Activated T-helper 17 cell treated with anti-CD3 and anti-CD28 coated beads, Interleukin-2, amount 50 U/mL, for 72 hours (primary cell): Measurements from ENCODE around the gene USP36. TPM values are rescaled to one million over a fixed set of nuclear protein-coding genes. Genes with fewer than 3 reads are reported as not detected.
"Not testable (repeated sequence)": the region's sequence is repeated elsewhere in the genome, so short reads cannot be mapped to it uniquely, and the experiment has no call there.

Source experiments
- ATAC-seq: fragments of 150-1000 bp; cut with Tn5 transposase; replicated peaks from 2 replicates; pipeline ENCODE4 v1.10.0; 2021; ENCODE audit warnings: mild to moderate bottlenecking, moderate library complexity
- H3K27ac Mint-ChIP-seq: one replicate; pipeline ENCODE4 v1.8.0; 2022; ENCODE audit warnings: mixed read lengths
- H3K27me3 Mint-ChIP-seq: one replicate; pipeline ENCODE4 v1.8.0; 2022; ENCODE audit warnings: mixed read lengths
- H3K36me3 Mint-ChIP-seq: one replicate; pipeline ENCODE4 v1.8.0; 2022; ENCODE audit warnings: low read depth, mild to moderate bottlenecking, mixed read lengths
- H3K4me1 Mint-ChIP-seq: one replicate; pipeline ENCODE4 v1.8.0; 2022; ENCODE audit warnings: mixed read lengths
- H3K4me3 Mint-ChIP-seq: one replicate; pipeline ENCODE4 v1.8.0; 2022; ENCODE audit warnings: mild to moderate bottlenecking, mixed read lengths
- H3K9me3 Mint-ChIP-seq: one replicate; pipeline ENCODE4 v1.8.0; 2022; ENCODE audit warnings: mixed read lengths
- total RNA-seq, 2 donors: library from RNA; stranded (reverse); gene quantifications; one replicate each; pipeline ENCODE4 v1.2.3, GENCODE V29; 2022

The USP36 gene
- total RNA-seq, 2 donors from 2014 or later, result 95.3 to 139 TPM

DNA sequence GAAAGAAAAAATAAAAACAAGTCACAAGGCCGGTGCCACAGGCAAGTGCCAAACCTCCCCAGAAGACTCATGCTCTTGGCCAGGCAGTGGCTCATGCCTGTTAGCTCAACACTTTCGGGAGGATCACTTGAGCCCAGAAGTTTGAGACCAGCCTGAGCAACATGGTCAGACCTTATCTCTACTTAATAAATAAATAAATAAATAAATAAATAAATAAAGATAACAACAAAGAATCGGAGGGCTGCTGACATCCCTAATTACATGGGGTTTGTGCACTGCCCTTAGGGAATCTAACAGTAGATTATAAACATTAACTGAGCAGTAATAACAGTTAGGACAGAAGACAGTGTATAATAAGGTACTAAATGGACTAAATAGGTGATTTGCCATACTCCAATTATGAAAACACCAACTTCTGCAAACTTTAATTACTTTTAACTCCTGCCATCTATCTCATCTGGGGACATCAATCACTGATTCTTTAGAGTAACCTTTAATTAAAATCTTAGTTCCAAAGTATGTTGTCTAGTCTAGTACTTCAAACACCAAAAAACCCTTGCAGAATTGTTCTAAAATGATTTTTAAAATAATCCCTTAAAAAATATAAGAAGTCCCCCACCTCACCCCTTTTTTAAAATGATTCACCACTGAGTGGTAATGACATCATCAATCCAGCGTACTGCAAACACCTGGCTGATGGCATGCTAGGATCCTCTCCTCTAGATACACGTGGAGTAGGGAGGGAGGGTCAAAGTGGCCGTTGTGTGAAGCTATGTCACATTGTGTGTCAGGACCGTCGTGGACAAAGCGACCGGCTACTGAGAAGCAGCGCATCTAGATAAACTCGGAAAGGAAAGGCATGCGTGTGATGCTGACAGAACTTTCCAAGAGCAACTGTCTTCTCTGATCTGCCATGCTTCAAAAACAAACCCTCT lies 87.0 kb downstream of the USP36 start:
- Mint-ChIP-seq H3K9me3 (no peaks in the 10 kb centered on the region), H3K4me3 (peak overlapping the region; percentile 84), H3K36me3 (peaks cover 61% of the 10 kb centered on the region), H3K27me3 (no peaks in the 10 kb centered on the region), H3K4me1 (peaks cover 51% of the 10 kb centered on the region), H3K27ac (peak overlapping the region; percentile 100)
- peak; percentile 37 for ATAC-seq

DNA sequence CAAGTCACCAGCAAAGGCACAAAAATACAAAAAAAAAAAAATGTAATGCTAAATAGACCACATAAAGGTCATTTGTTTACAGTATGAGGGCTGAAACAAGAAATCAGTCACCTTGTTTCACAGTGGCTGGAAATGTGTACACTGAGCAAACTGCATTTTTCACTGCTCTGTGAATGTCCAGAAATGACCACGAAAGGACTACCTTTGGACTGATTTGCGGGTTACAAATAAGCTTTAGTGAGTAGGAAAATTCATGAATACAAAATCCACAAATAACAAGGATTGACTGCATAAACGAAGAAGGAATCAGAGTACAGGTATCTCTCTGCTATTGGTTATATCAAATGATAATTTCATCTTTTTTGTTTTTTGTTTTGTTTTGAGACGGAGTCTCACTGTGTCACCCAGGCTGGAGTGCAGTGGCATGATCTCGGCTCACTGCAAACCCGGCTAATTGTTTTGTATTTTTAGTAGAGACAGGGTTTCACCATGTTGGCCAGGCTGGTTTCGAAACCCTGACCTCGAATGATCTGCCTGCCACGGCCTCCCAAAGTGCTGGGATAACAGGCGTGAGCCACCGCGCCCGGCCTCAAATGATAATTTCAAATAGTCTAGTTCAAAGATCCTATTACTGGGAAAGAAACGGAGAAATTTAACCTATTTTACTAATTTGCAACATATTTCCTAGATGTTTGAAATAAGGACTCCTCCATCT lies 89.0 kb downstream of the USP36 start:
- peaks cover 62% of the 10 kb centered on the region for H3K36me3 Mint-ChIP-seq
- H3K27me3 Mint-ChIP-seq, result no peaks in the 10 kb centered on the region
- peaks cover 54% of the 10 kb centered on the region for H3K4me1 Mint-ChIP-seq
- no peak for ATAC-seq
- peak overlapping the region; percentile 100 for H3K27ac Mint-ChIP-seq
- H3K9me3 Mint-ChIP-seq, result no peaks in the 10 kb centered on the region
- peak overlapping the region; percentile 84 for H3K4me3 Mint-ChIP-seq

DNA sequence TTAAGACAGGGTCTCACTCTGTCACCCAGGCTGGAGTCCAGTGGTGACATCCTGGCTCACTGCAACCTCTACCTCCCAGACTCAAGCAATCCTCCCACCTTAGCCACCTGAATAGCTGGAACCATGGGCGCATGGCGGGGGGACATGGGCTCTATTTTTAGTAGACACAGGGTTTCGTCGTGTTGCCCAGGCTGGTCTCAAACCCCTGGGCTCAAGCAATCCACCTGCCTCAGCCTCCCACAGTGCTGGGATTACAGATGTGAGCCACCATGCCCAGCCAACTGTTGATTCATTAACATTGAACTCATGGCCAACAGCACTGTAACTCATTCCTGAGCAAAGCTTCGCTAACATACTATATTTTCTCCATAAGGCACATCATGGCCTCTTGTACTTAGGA lies 89.6 kb downstream of the USP36 start:
- not testable (repeated sequence) for ATAC-seq, H3K9me3 Mint-ChIP-seq, H3K27me3 Mint-ChIP-seq
- H3K4me3 Mint-ChIP-seq, result peak overlapping the region; percentile 84
- H3K27ac Mint-ChIP-seq, result peak overlapping the region; percentile 100
- H3K36me3 Mint-ChIP-seq, result peaks cover 64% of the 10 kb centered on the region
- peaks cover 57% of the 10 kb centered on the region for H3K4me1 Mint-ChIP-seq

DNA sequence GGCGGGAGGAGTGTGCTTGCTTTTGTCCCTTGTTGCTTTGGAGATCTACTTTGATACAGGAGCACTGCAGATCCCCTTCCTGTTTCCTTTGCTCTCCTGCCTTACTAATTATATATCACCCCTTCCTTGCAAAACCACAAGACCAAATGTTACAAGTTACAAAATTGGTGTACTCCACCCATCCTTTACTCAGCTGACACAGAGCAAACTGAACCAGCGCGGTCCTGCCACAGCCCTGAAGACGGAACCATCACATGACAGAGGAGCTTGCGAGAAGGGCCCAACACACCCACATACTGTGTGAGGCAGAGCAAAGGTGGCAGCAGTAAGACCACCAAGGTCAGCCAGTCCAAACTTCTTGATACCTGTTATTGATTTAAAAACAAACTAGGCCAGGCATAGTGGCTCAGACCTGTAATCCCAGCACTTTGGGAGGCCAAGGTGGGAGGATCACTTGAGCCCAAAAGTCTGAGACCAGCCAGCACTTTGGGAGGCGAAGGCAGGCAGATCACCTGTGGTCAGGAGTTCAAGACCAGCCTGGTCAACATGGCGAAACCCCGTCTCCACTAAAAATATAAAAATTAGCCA lies 91.8 kb downstream of the USP36 start:
- peak overlapping the region; percentile 84 for H3K4me3 Mint-ChIP-seq
- H3K9me3 Mint-ChIP-seq, result no peaks in the 10 kb centered on the region
- H3K27ac Mint-ChIP-seq, result peak overlapping the region; percentile 100
- peaks cover 67% of the 10 kb centered on the region for H3K4me1 Mint-ChIP-seq
- ATAC-seq, result peak; percentile 74
- H3K27me3 Mint-ChIP-seq, result no peaks in the 10 kb centered on the region
- peaks cover 73% of the 10 kb centered on the region for H3K36me3 Mint-ChIP-seq

DNA sequence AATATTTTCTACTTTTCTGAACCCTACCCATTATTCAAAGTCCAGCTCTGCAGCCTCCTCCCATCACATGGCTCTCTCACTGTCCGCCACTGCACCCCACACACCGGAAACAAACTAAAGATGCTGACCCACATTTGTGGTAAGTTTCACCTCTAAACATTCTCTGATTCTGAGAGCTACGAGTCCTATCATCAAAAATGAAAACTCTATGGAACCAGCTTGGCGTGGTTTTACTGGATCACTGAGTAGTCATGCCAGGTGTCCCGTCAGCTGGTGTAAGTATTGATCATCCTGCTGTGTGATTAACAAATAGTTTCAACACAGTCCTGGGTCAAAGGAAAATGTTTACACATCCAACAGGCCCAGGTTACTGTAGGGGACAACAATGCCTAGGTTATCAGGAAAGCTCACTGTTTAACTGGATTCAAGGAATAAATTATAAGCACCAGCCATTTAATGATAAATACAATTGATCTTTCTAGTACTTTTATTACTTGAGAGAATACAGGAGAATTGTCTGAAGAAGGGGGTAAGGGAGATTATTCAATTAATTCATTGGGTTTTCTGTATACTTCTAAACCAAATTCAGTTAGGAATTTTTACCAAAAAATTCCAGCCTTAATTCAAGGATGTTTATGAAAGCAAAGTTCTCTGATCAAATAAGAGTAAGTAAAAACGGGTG lies 92.4 kb downstream of the USP36 start:
- Mint-ChIP-seq H3K27me3 (no peaks in the 10 kb centered on the region), H3K4me3 (peak overlapping the region; percentile 84), H3K9me3 (no peaks in the 10 kb centered on the region), H3K27ac (peak overlapping the region; percentile 100), H3K4me1 (peaks cover 68% of the 10 kb centered on the region), H3K36me3 (peaks cover 76% of the 10 kb centered on the region)
- peak; percentile 77 for ATAC-seq

DNA sequence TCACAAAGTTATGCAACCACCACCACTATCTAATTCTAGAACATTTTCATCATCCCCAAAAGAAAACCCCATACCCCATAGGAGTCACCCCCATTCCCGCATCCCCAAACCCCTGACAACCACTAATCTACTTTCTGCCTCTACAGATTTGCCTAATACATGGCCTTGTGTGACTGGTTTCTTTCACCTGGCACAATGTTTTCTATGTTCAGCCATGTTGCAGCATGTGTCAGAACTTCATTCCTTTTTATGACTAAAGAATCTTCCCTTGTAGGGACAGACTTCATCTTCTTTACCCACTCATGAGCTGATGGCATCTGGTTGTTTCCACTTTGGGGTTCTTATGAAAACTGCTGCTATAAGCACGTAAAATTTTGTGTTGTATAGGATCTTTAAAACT lies 93.1 kb downstream of the USP36 start:
- H3K4me1 Mint-ChIP-seq, result peaks cover 66% of the 10 kb centered on the region
- peak; percentile 50 for ATAC-seq
- peak overlapping the region; percentile 100 for H3K27ac Mint-ChIP-seq
- H3K27me3 Mint-ChIP-seq, result no peaks in the 10 kb centered on the region
- no peaks in the 10 kb centered on the region for H3K9me3 Mint-ChIP-seq
- peaks cover 82% of the 10 kb centered on the region for H3K36me3 Mint-ChIP-seq
- H3K4me3 Mint-ChIP-seq, result peak overlapping the region; percentile 84

DNA sequence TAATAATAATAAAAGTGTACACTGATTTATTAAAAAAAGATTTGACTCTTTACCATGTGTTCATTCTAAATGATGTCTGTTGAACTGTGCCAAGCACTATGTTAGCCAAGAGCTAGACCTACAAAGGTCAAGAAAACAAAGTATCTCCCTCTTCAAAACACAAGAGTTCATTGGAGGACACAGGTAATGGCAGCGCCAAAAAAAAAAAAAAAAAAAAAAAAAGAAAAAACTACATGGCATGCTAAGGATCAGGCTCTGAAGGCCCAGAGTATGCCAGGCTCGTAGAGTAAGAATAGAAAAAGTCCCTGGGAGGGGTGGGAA lies 93.7 kb downstream of the USP36 start:
- H3K4me3 Mint-ChIP-seq, result peak overlapping the region; percentile 84

DNA sequence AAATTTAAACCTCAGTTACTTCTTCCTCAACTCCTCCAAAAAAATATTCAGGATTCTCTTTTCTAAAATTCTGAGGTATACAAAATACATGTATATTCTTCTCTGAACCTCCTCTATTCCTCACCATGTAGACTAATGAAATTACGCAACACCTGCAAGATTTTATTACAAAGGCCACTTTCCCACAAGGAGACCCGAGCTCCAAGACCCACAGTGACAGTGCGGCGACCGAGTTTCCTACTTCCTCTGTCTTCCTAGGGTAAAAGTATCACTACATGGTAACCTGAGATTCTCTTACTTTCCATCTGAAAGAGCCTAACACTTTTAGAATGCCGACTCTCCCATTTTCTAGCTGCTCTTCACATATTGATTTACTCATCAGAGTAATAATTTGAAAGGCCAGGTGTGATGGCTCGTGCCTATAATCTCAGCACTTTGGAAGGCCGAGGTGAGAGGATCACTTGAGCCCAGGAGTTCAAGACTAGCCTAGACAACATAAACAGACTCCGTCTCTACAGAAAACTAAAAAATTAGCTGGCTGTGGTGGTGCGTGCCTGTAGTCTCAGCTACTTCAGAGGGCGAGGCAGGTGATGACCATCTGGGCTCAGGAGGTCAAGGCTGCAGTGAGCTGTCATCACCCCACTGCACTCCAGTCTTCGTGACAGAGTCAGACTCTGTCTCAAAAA lies 94.2 kb downstream of the USP36 start:
- H3K4me1 Mint-ChIP-seq, result peaks cover 71% of the 10 kb centered on the region
- ATAC-seq, result no peak
- peak overlapping the region; percentile 100 for H3K27ac Mint-ChIP-seq
- H3K4me3 Mint-ChIP-seq, result peak overlapping the region; percentile 84
- H3K36me3 Mint-ChIP-seq, result peaks cover 82% of the 10 kb centered on the region
- no peaks in the 10 kb centered on the region for H3K9me3 Mint-ChIP-seq
- no peaks in the 10 kb centered on the region for H3K27me3 Mint-ChIP-seq

More for the DNA sequence above, 93.7 kb downstream of the USP36 start:
- Mint-ChIP-seq H3K4me1 (peaks cover 71% of the 10 kb centered on the region), H3K9me3 (no peaks in the 10 kb centered on the region), H3K27ac (peak overlapping the region; percentile 100), H3K36me3 (peaks cover 82% of the 10 kb centered on the region), H3K27me3 (no peaks in the 10 kb centered on the region)
- ATAC-seq, result no peak

Other genes starting within 250 kb of the USP36 start
- 100 to 1,000 TPM; 173 to 195 TPM for gene CYTH1, start 58.5 kb downstream of the USP36 start, total RNA-seq
- gene CEP295NL, start 62.4 kb upstream of the USP36 start, total RNA-seq, result not detected
- under 1 TPM; 0.74 to 0.86 TPM for gene TIMP2, start 84.6 kb upstream of the USP36 start, total RNA-seq
- 10 to 100 TPM; 44.8 to 48.2 TPM for gene LGALS3BP, start 139.1 kb upstream of the USP36 start, total RNA-seq
- gene CANT1, start 168.9 kb upstream of the USP36 start, total RNA-seq, result 10 to 100 TPM; 67.8 to 73.8 TPM
- gene C1QTNF1, start 183.4 kb upstream of the USP36 start, total RNA-seq, result not detected
- gene ENGASE, start 234.0 kb upstream of the USP36 start, total RNA-seq, result 10 to 100 TPM; 26.9 to 30.2 TPM